WTC11 (cell line): ENCODE data around the gene NHERF2. TPM values are rescaled to one million over a fixed set of nuclear protein-coding genes. Genes with fewer than 3 reads are reported as not detected.

Source experiments
- ATAC-seq: fragments of 200-7000 bp; cut with Tn5 transposase; 2 replicates; pipeline ENCODE4 v1.10.0; 2021; ENCODE audit warnings: mild to moderate bottlenecking, moderate library complexity
- CTCF ChIA-PET: fragments of 300-600 bp; sonication (Branson Sonifier 250); formaldehyde crosslinking; loops from one replicate; lab custom pipeline; 2021; ENCODE audit warnings: antibody characterized with exemption; lab: Charles Lee
- POLR2A ChIA-PET: fragments of 350-600 bp; sonication (Branson Sonifier 250); formaldehyde crosslinking; loops from one replicate; lab custom pipeline; 2021; ENCODE audit warnings: antibody characterized with exemption; lab: Charles Lee
- DNase-seq: peaks from one replicate; pipeline ENCODE4 v3.0.0; 2021; ENCODE audit warnings: low spot score
- H3K27ac Mint-ChIP-seq: 2 replicates; pipeline ENCODE4 v1.8.0; 2021; ENCODE audit warnings: mixed read lengths
- H3K27me3 Mint-ChIP-seq: 2 replicates; pipeline ENCODE4 v1.8.0; 2021; ENCODE audit warnings: low read depth, mild to moderate bottlenecking, moderate library complexity, mixed read lengths
- H3K36me3 Mint-ChIP-seq: 2 replicates; pipeline ENCODE4 v1.8.0; 2021; ENCODE audit warnings: mixed read lengths
- H3K4me1 Mint-ChIP-seq: 2 replicates; pipeline ENCODE4 v1.8.0; 2022; ENCODE audit warnings: mixed read lengths
- H3K4me3 Mint-ChIP-seq: 2 replicates; pipeline ENCODE4 v1.8.0; 2021; ENCODE audit warnings: mild to moderate bottlenecking, moderate library complexity, mixed read lengths
- H3K9me3 Mint-ChIP-seq: 2 replicates; pipeline ENCODE4 v1.8.0; 2021; ENCODE audit warnings: mixed read lengths
- CBFB ChIP-seq: sonication (generic); formaldehyde crosslinking; IDR thresholded peaks from 2 replicates; pipeline ENCODE4 v1.8.1; 2022; ENCODE audit warnings: mild to moderate bottlenecking, low read depth, missing genetic modification reagents
- FOXP1 ChIP-seq: sonication (generic); formaldehyde crosslinking; IDR thresholded peaks from 2 replicates; pipeline ENCODE4 v1.8.0; 2022; ENCODE audit warnings: missing genetic modification reagents, mild to moderate bottlenecking, moderate library complexity, borderline replicate concordance
- HMGXB4 ChIP-seq: sonication (generic); formaldehyde crosslinking; IDR thresholded peaks from 2 replicates; pipeline ENCODE4 v1.8.1; 2023; ENCODE audit warnings: mild to moderate bottlenecking, moderate library complexity, missing genetic modification reagents
- SMAD3 ChIP-seq: sonication (generic); formaldehyde crosslinking; IDR thresholded peaks from 2 replicates; pipeline ENCODE4 v1.8.0; 2022; ENCODE audit warnings: missing genetic modification reagents, mild to moderate bottlenecking, borderline replicate concordance
- USF2 ChIP-seq: sonication (generic); formaldehyde crosslinking; IDR thresholded peaks from 2 replicates; pipeline ENCODE4 v1.8.1; 2023; ENCODE audit warnings: mild to moderate bottlenecking, missing genetic modification reagents, moderate library complexity
- ZBTB21 ChIP-seq: sonication (generic); formaldehyde crosslinking; IDR thresholded peaks from 2 replicates; pipeline ENCODE4 v1.8.1; 2023; ENCODE audit warnings: mild to moderate bottlenecking, missing genetic modification reagents, borderline replicate concordance
- ZBTB43 ChIP-seq: sonication (generic); formaldehyde crosslinking; IDR thresholded peaks from 2 replicates; pipeline ENCODE4 v1.8.1; 2023; ENCODE audit warnings: mild to moderate bottlenecking, missing genetic modification reagents
- ZNF317 ChIP-seq: sonication (generic); formaldehyde crosslinking; IDR thresholded peaks from 2 replicates; pipeline ENCODE4 v1.8.1; 2023; ENCODE audit warnings: low read depth, mild to moderate bottlenecking, moderate library complexity, missing genetic modification reagents, borderline replicate concordance
- ZNF396 ChIP-seq: fragments of 250-450 bp; sonication (Bioruptor Pico); IDR thresholded peaks from 2 replicates; pipeline ENCODE4 v1.8.0; 2021; ENCODE audit warnings: mild to moderate bottlenecking, moderate library complexity, borderline replicate concordance
- ZNF425 ChIP-seq: fragments of 250-450 bp; sonication (Bioruptor Pico); conservative IDR thresholded peaks from 2 replicates; pipeline ENCODE4 v1.9.0; 2021; ENCODE audit warnings: mild to moderate bottlenecking
- ZNF532 ChIP-seq: fragments of 250-450 bp; sonication (Bioruptor Pico); IDR thresholded peaks from 2 replicates; pipeline ENCODE4 v1.9.0; 2021; ENCODE audit warnings: mild to moderate bottlenecking, borderline replicate concordance
- ZSCAN18 ChIP-seq: fragments of 250-450 bp; sonication (Bioruptor Pico); IDR thresholded peaks from 2 replicates; pipeline ENCODE4 v2.1.2; 2022; ENCODE audit warnings: mild to moderate bottlenecking, moderate library complexity
- total RNA-seq: library from RNA; stranded (reverse); gene quantifications from 3 replicates; pipeline ENCODE4 v1.2.3, GENCODE V29; 2021

NHERF2 gene
- total RNA-seq, 1 experiment from 2014 or later: 31.1 TPM

- ChIA-PET POLR2A (interaction anchor here (0.6 kb wide), 1 partner anchor 56 kb away, joined by 4 read pairs; the partner anchor contains the start of gene NHERF2), CTCF (interaction anchor here (1.1 to 1.8 kb wide), 2 partner anchors 58 to 78 kb away, joined by 3 to 7 read pairs; no protein-coding TSS in a partner anchor)
- TF ChIP-seq ZNF532 (CRISPR knock-in tag): no peak
- no peak for TF ChIP-seq ZBTB21 (CRISPR knock-in tag)
- TF ChIP-seq CBFB (CRISPR knock-in tag): no peak
- TF ChIP-seq FOXP1: no peak
- no peak for TF ChIP-seq HMGXB4
- no peak for TF ChIP-seq ZBTB43 (CRISPR knock-in tag)
- TF ChIP-seq SMAD3 (CRISPR knock-in tag): no peak
- no peak for TF ChIP-seq USF2 (CRISPR knock-in tag)
- TF ChIP-seq ZNF317 (CRISPR knock-in tag): no peak
- peak; percentile 16; the same call in 1 of the 2 replicates for ATAC-seq
- H3K4me1 Mint-ChIP-seq: no peaks in the 10 kb centered on the region
- peak overlapping the region; percentile 90 for H3K27ac Mint-ChIP-seq
- H3K27me3 Mint-ChIP-seq: no peaks in the 10 kb centered on the region
- H3K36me3 Mint-ChIP-seq: no peaks in the 10 kb centered on the region; the same call in 1 of the 2 replicates
- DNase-seq: no peak
- no peaks in the 10 kb centered on the region for H3K9me3 Mint-ChIP-seq
- no peak overlapping the region for H3K4me3 Mint-ChIP-seq
These were observed 55.7 kb downstream of the NHERF2 start for GRCh38 chr16:2082171-2082982.

GRCh38 chr16:2082983-2083364 lies 56.3 kb downstream of the NHERF2 start:
- DNase-seq (no peak), ATAC-seq (no peak)
- Mint-ChIP-seq H3K27me3 (no peaks in the 10 kb centered on the region), H3K27ac (no peak overlapping the region), H3K36me3 (no peaks in the 10 kb centered on the region; the same call in 1 of the 2 replicates), H3K4me3 (no peak overlapping the region), H3K9me3 (no peaks in the 10 kb centered on the region), H3K4me1 (no peaks in the 10 kb centered on the region)
- TF ChIP-seq ZNF425 (CRISPR knock-in tag) (no peak), ZNF396 (CRISPR knock-in tag) (no peak), CBFB (CRISPR knock-in tag) (no peak), ZSCAN18 (CRISPR knock-in tag) (no peak)
- ChIA-PET CTCF (interaction anchor here (1.8 kb wide), 1 partner anchor 79 kb away, joined by 7 read pairs; no protein-coding TSS in a partner anchor), POLR2A (no interaction called here)
